GM21723 (cell line): ENCODE results near the gene PDE4B.

Source experiments
- ATAC-seq: cut with Tn5 transposase; IDR thresholded peaks from one replicate; pipeline ENCODE4 v1.9.1; 2021; ENCODE audit warnings: mild to moderate bottlenecking, moderate library complexity; ENCODE audit not compliant: unreplicated experiment

PDE4B gene

GRCh38 chr1:65792669-65793358 lies at the start of gene PDE4B:
Gene PDE4B, plus strand, starts transcription at chr1:65792895.
- no peak for ATAC-seq

GRCh38 chr1:65744731-65745130 lies 48.0 kb upstream of the PDE4B start:
- ATAC-seq, result no peak

- no peak for ATAC-seq
Observed at GRCh38 chr1:65751961-65752360, 40.7 kb upstream of the PDE4B start.

GRCh38 chr1:65756616-65757015 lies 36.1 kb upstream of the PDE4B start:
- no peak for ATAC-seq

- no peak for ATAC-seq
Observed at GRCh38 chr1:65757531-65757930, 35.2 kb upstream of the PDE4B start.

- ATAC-seq, result no peak
Observed at GRCh38 chr1:65758128-65758527, 34.6 kb upstream of the PDE4B start.

GRCh38 chr1:65759516-65759915 lies 33.2 kb upstream of the PDE4B start:
- ATAC-seq, result no peak

GRCh38 chr1:65762081-65762862 lies 30.4 kb upstream of the PDE4B start:
- ATAC-seq, result no peak

GRCh38 chr1:65764052-65764451 lies 28.6 kb upstream of the PDE4B start:
- ATAC-seq, result no peak

- ATAC-seq, result no peak
Observed at GRCh38 chr1:65765631-65766030, 27.1 kb upstream of the PDE4B start.

- no peak for ATAC-seq
Observed at GRCh38 chr1:65769636-65770035, 23.1 kb upstream of the PDE4B start.

- no peak for ATAC-seq
Observed at GRCh38 chr1:65772607-65773006, 20.1 kb upstream of the PDE4B start.

- ATAC-seq, result no peak
Observed at GRCh38 chr1:65773391-65774123, 19.1 kb upstream of the PDE4B start.

- ATAC-seq, result no peak
Observed at GRCh38 chr1:65788762-65789161, 3.9 kb upstream of the PDE4B start.

GRCh38 chr1:65791396-65791795 lies 1.3 kb upstream of the PDE4B start:
- ATAC-seq, result no peak

- ATAC-seq, result no peak
Observed at GRCh38 chr1:65791801-65792668, 660 bp upstream of the PDE4B start.

- ATAC-seq, result no peak
Observed at GRCh38 chr1:65793359-65793732, 651 bp downstream of the PDE4B start.

- no peak for ATAC-seq
Observed at GRCh38 chr1:65795311-65795710, 2.6 kb downstream of the PDE4B start.

GRCh38 chr1:65799601-65800000 lies 6.9 kb downstream of the PDE4B start:
- ATAC-seq, result no peak

GRCh38 chr1:65804584-65804983 lies 11.9 kb downstream of the PDE4B start:
- no peak for ATAC-seq

- ATAC-seq, result peak; percentile 99
Observed at GRCh38 chr1:65812065-65812464, 19.4 kb downstream of the PDE4B start.
